Activated effector memory CD4-positive, alpha-beta T cell treated with Interleukin-2 at 50 U/mL for 16 hours (primary cell): ENCODE measurements around the gene ACE.

ENCODE experiments used
- DNase-seq: peaks from one replicate; pipeline ENCODE4 v3.0.0-alpha.2; 2020

Gene ACE

DNA sequence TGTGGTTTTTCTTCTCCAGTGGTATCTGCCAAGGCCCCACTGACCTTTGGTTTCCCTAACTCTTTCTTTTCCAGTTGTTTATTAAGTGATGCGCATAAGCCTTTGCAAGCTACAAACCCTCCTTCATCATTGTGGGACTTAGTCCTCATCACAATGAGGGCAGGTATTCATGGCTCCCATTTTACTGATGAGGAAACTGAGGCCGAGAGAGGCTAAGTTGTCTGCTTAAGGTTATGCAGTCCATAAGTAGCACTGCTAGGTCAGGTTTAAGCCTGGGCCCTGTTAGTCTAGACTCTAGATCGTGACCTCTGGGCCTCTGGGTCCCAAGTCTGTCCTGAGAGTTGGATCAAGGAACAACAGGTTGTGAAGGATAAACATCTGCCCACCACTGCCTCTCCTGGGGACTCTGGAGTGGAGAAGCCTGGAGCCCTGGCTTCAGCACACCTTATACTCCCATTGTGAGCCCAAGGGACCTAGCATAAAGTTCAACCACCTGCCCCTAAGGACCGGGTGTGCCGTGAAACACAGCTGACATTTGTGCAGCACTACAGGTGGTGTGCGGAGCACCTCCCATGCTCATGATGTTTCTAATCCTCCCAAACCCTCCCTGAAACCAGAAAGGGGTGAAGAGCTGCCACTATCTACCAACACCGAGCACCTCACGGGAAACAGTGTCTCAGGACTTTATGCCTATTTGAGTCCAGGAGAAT, 41.1 kb downstream of the ACE start:
- DNase-seq, result no peak

- no peak for DNase-seq
These were observed 42.4 kb downstream of the ACE start for GRCh38 chr17:63519116-63519881.

- DNase-seq, result no peak
These were observed 43.4 kb downstream of the ACE start for GRCh38 chr17:63519972-63520882.

- no peak for DNase-seq
These were observed 46.5 kb downstream of the ACE start, which contains the start of gene KCNH6 for GRCh38 chr17:63523253-63523855. KCNH6 (plus strand) TSS chr17:63523358; CDS start chr17:63523414, 56 bp downstream.

GRCh38 chr17:63524051-63524450, 47.2 kb downstream of the ACE start:
- no peak for DNase-seq

DNA sequence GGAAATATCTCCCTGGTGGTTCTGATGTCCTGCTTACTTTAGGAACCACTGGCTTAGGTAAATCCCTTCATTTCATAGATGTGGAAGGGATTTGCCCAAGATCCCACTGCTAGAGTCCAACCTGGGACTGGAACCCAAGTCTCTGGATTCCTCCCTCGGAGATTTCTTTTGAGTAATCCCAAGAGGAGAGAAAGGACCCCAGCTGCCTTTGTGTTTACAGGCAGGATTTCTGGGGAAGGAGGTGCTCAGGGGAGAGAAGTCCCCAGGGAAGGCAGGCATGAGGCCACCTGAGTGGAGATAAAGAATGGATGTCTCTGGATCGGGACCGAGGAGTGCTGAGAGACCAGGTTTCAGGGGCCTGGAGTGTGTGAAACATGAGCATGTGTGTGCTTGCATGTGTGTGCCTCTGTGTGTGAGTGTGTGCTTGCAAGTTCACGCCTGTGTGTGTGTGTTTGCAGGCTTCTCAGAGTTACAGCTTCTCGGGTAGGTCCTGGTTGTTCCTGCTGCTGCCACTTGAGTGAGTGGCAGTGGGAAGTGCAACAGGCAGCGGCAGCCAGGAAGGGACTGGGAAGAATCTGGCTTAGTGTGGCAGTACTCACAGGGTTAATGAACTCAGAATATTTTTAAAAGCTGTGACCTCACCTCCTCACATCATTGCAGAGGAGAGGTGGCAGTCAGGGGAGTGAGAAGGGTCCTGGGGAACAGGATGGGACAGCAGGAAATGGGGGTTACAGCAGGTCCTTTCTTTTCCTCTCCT, 48.5 kb downstream of the ACE start:
- no peak for DNase-seq

DNA sequence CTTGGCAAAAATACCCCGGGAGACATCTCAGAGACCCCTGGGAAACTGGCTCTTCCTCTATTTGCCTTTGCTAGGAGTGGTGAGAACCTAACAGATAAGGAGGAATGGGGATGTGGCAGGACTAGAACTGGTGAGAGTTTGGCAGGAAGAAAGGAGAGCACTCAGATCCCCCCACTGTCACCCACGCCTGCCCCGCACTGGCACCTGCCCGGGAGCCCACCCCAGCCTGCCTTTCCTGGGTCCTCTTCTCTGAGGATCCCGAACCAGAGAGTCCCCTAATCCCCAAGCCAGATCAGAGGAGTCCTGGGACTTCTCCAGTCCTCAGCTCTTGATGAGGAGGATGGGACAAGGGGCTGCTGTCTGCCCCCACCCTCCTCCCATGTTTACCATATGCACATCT, 50.0 kb downstream of the ACE start:
- no peak for DNase-seq

- DNase-seq, result no peak
These were observed 51.3 kb downstream of the ACE start for GRCh38 chr17:63528183-63528582.

DNA sequence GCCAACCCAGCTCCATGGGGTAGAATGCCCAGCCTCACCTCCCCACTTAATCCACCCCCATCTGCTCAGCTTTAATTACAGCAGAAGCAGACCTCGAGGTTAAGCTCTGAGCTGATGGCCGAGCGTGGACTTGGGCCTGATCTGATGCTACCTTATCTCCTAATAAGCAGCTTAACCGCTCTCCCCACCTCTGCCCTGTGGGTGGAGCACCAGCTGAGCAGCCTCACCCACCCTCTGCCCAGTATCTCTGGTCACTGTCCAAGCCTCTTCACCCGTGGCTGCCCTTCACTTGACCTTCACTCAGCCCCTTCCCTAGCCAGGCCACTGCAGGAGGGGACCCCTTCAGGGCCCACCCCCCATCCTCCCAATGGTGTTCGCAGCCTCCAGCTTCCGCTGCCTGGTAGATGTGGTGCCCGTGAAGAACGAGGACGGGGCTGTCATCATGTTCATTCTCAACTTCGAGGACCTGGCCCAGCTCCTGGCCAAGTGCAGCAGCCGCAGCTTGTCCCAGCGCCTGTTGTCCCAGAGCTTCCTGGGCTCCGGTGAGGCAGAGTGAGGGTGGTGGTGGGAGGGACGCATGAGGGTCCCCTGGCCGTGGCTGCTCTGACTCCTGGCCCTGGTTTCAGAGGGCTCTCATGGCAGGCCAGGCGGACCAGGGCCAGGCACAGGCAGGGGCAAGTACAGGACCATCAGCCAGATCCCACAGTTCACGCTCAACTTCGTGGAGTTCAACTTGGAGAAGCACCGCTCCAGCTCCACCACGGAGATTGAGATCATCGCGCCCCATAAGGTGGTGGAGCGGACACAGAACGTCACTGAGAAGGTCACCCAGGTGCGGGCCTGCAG, 53.1 kb downstream of the ACE start:
- DNase-seq, result no peak

DNA sequence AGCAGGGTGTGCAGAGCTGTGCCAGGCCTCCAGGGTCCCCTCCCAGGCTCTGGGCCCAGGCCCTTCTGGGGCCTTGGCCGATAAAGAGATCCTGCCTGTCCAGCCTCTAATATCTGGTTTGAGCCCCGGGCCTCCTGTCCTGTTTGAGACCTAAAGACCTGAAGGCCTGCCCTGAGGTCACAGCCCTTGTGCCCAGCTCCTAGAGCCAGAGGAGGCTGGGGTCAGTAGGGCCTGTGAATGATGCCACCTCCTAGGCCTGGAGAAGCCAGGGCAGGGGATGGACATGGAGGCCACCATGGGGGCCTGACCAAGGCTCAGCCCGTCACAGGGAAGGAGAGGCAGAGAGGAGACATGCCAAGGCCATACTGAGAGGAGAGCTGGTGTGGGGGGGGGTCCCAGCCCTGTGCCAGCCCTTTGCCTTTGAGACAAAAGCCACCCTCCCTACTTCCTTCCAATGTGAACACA, 53.7 kb downstream of the ACE start:
- DNase-seq, result no peak

DNA sequence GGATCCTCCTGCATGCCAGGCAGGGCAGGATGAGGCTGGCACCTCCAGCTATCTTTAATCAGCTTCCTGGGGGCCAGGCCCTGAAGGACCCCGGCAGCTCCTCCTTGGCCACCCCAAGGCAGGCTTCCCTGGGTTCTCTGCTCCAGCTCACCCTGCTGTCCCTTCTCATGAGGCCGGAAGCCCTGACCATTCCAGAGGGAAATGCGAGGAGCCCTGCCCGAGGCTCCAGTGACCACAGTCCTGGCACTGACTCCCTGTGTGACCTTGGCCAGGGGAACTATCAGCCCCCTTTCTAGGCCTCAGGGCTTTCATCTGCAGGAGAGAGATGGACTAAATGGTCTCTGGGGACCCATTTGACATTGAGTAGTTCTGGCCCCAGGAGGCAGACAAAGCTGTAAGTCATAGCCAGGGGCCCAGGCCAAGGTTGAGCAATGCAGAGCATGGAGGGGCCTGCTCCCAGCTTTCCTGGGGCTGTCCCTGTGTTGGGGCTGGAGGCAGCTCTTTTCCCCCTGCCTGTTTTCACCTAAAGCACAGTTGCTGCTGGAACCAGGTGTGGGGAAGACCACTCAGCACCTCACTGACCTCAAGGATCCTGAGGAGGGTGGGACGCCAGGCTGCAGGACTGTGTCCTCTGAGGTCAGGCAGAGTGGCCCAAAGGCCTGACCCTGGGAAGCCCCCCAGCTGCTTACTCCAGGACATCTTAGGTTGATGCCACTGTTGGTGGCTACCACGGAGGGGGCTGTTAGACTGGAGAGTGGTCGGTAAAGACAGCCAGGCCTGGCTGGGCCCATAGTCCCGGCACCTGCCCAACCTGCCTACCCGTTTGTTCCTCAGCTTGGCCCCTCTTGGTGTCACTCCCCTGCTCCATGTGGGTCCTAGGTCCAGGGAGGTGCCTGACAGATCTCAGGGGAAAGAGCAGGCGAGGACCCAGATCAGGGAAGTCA, 54.4 kb downstream of the ACE start:
- no peak for DNase-seq

- DNase-seq, result no peak
These were observed 56.7 kb downstream of the ACE start for GRCh38 chr17:63533433-63534077.

DNA sequence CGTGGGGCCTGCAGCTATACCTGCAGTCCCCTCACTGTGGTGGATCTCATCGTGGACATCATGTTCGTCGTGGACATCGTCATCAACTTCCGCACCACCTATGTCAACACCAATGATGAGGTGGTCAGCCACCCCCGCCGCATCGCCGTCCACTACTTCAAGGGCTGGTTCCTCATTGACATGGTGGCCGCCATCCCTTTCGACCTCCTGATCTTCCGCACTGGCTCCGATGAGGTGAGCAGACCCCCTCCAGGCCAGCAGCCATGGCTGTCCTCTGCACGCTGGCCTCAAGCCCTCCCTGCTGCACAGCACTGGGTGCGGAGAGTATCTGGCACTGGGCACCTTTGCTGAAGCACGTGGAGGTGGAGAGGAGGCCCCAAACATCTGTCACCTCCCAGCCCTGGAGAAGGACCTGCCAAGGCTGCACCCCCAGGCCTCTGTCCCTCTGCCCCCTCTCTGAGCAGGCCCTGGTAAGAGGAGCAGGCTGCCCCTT, 57.3 kb downstream of the ACE start:
- DNase-seq, result no peak

- DNase-seq, result no peak
These were observed 58.1 kb downstream of the ACE start for GRCh38 chr17:63534816-63535455.

DNA sequence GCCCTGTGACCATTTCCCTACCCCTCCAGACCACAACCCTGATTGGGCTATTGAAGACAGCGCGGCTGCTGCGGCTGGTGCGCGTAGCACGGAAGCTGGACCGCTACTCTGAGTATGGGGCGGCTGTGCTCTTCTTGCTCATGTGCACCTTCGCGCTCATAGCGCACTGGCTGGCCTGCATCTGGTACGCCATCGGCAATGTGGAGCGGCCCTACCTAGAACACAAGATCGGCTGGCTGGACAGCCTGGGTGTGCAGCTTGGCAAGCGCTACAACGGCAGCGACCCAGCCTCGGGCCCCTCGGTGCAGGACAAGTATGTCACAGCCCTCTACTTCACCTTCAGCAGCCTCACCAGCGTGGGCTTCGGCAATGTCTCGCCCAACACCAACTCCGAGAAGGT, 58.8 kb downstream of the ACE start:
- no peak for DNase-seq

DNA sequence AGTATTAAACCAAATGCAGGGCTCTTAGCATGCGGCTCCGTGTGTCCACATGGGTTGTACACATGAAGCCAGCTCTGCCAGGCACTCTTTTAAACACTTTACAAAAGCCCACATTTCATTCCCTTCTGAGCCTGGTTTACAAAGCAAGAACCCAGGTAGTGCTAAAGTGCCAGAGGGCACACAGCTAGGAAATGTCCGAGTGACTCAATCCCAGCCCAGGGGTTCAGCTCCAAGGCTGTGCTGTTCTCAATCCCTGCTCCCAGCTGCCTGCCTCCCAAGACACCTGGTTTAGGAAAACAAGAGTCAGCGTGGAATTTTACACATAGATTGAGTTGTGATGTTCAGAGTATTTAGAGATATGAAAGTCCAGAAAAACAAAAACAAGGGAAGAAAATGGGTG, 60.1 kb downstream of the ACE start:
- no peak for DNase-seq

- no peak for DNase-seq
These were observed 61.3 kb downstream of the ACE start for GRCh38 chr17:63537991-63538692.
